HCT116 (cell line): ENCODE measurements around the gene NDUFA7.

Experiments
- EGR1 ChIP-seq: IDR thresholded peaks from 2 replicates; pipeline ENCODE4 v1.6.1; 2012; ENCODE audit warnings: low read depth
- EZH2 ChIP-seq: fragments of 200-600 bp; sonication (generic); IDR thresholded peaks from 2 replicates; pipeline ENCODE4 v1.6.1; 2017; ENCODE audit warnings: antibody characterized with exemption, mixed run types
- EZH2phosphoT487 ChIP-seq: fragments of 200-600 bp; IDR thresholded peaks from 2 replicates; pipeline ENCODE4 v1.6.1; 2018; ENCODE audit warnings: antibody characterized with exemption, borderline replicate concordance
- JUND ChIP-seq: IDR thresholded peaks from 2 replicates; pipeline ENCODE4 v1.6.1; 2012
- POLR2A ChIP-seq: IDR thresholded peaks from 2 replicates; pipeline ENCODE4 v1.7.0; 2011; ENCODE audit warnings: borderline replicate concordance; ENCODE audit not compliant: insufficient read depth, insufficient read length; ENCODE audit errors: extremely low read depth
- POLR2AphosphoS5 ChIP-seq: IDR thresholded peaks from 2 replicates; pipeline ENCODE4 v1.6.1; 2011; ENCODE audit warnings: mild to moderate bottlenecking, low read depth, low read length, moderate library complexity
- RAD21 ChIP-seq: IDR thresholded peaks from 2 replicates; pipeline ENCODE4 v1.6.1; 2012; ENCODE audit warnings: low read depth, mild to moderate bottlenecking
- SP1 ChIP-seq: IDR thresholded peaks from 2 replicates; pipeline ENCODE4 v1.6.1; 2012; ENCODE audit warnings: low read depth
- SRF ChIP-seq: IDR thresholded peaks from 2 replicates; pipeline ENCODE4 v1.6.1; 2012; ENCODE audit warnings: low read depth
- ZNF274 ChIP-seq: fragments of 200-500 bp; sonication (Bioruptor generic); IDR thresholded peaks from 2 replicates; pipeline ENCODE4 v1.6.1; 2014; ENCODE audit warnings: mild to moderate bottlenecking, low read depth, low read length, inconsistent platforms
- TF ChIP-seq, protein P1 (sequence below), 3 experiments: fragments of 200-600 bp in 1 of 3; sonication (generic) in 1 of 3; IDR thresholded peaks in 2 of 3; conservative IDR thresholded peaks in 1 of 3; 2 replicates each; pipeline ENCODE4 v1.5.1; 2012 to 2017; ENCODE audit warnings: low read depth in 2 of 3, low read length in 2 of 3, antibody characterized with exemption in 1 of 3, borderline replicate concordance in 1 of 3, control low read depth in 1 of 3, mild to moderate bottlenecking in 1 of 3, mixed read lengths in 1 of 3, mixed run types in 1 of 3, moderate library complexity in 1 of 3; ENCODE audit not compliant: insufficient read depth in 1 of 3
- TF ChIP-seq, protein P2 (sequence below): IDR thresholded peaks from 2 replicates; pipeline ENCODE4 v1.6.1; 2012
- TF ChIP-seq, protein P3 (sequence below): IDR thresholded peaks from 2 replicates; pipeline ENCODE4 v1.6.1; 2012; ENCODE audit warnings: low read depth
- TF ChIP-seq, protein P4 (sequence below): IDR thresholded peaks from 2 replicates; pipeline ENCODE4 v1.6.1; 2012

DNA sequence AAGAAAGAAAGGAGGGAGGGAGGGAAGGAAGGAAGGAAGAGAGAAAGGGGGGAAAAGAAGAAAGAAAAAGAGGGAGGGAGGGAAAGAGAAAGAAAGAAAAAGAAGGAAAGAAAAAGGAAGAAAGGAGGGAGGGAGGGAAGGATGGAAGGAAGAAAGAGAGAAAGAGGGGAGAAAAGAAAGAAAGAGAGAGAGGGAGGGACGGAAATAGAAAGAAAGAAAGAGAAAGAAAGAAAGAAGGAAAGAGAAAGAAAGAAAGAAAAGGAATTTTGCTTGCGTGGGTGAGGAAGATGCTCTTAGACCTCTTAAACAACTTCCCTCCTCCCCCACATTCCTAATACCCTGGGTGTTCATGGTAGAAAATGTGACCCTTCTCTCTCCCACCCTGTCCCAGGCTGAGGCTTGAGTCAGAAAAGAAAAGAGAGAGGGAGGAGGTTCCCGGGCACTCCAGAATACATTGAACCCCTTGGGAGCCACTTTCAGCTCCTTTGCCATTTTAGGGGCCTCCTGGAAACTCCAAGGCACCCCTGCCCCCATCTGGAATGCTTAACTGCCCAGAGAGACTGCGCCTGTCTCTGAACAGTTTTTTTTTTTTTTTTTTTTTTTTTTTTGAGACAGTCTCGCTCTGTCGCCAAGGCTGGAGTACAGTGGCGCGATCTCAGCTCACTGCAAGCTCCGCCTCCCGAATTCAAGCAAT lies 31.1 kb upstream of the NDUFA7 start:
- TF ChIP-seq, protein P1, sequence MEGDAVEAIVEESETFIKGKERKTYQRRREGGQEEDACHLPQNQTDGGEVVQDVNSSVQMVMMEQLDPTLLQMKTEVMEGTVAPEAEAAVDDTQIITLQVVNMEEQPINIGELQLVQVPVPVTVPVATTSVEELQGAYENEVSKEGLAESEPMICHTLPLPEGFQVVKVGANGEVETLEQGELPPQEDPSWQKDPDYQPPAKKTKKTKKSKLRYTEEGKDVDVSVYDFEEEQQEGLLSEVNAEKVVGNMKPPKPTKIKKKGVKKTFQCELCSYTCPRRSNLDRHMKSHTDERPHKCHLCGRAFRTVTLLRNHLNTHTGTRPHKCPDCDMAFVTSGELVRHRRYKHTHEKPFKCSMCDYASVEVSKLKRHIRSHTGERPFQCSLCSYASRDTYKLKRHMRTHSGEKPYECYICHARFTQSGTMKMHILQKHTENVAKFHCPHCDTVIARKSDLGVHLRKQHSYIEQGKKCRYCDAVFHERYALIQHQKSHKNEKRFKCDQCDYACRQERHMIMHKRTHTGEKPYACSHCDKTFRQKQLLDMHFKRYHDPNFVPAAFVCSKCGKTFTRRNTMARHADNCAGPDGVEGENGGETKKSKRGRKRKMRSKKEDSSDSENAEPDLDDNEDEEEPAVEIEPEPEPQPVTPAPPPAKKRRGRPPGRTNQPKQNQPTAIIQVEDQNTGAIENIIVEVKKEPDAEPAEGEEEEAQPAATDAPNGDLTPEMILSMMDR (IDR thresholded peaks at IDR 0.05 in 2 of 3, conservative IDR thresholded peaks at IDR 0.05 in 1 of 3; ENCODE audit: borderline replicate concordance in 1 of 3, insufficient read depth in 1 of 3, low read depth in 2 of 3, low read length in 2 of 3), result no peak
- TF ChIP-seq SRF, result no peak
- no peak for TF ChIP-seq EGR1
- TF ChIP-seq EZH2phosphoT487, result no peak
- no peak for TF ChIP-seq RAD21
- TF ChIP-seq, protein P2, sequence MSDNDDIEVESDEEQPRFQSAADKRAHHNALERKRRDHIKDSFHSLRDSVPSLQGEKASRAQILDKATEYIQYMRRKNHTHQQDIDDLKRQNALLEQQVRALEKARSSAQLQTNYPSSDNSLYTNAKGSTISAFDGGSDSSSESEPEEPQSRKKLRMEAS, result no peak
- no peak for TF ChIP-seq POLR2A
- no peak for TF ChIP-seq POLR2AphosphoS5
- TF ChIP-seq, protein P3, sequence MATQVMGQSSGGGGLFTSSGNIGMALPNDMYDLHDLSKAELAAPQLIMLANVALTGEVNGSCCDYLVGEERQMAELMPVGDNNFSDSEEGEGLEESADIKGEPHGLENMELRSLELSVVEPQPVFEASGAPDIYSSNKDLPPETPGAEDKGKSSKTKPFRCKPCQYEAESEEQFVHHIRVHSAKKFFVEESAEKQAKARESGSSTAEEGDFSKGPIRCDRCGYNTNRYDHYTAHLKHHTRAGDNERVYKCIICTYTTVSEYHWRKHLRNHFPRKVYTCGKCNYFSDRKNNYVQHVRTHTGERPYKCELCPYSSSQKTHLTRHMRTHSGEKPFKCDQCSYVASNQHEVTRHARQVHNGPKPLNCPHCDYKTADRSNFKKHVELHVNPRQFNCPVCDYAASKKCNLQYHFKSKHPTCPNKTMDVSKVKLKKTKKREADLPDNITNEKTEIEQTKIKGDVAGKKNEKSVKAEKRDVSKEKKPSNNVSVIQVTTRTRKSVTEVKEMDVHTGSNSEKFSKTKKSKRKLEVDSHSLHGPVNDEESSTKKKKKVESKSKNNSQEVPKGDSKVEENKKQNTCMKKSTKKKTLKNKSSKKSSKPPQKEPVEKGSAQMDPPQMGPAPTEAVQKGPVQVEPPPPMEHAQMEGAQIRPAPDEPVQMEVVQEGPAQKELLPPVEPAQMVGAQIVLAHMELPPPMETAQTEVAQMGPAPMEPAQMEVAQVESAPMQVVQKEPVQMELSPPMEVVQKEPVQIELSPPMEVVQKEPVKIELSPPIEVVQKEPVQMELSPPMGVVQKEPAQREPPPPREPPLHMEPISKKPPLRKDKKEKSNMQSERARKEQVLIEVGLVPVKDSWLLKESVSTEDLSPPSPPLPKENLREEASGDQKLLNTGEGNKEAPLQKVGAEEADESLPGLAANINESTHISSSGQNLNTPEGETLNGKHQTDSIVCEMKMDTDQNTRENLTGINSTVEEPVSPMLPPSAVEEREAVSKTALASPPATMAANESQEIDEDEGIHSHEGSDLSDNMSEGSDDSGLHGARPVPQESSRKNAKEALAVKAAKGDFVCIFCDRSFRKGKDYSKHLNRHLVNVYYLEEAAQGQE, result no peak
- no peak for TF ChIP-seq EZH2
- no peak for TF ChIP-seq JUND
- no peak for TF ChIP-seq ZNF274
- TF ChIP-seq, protein P4, sequence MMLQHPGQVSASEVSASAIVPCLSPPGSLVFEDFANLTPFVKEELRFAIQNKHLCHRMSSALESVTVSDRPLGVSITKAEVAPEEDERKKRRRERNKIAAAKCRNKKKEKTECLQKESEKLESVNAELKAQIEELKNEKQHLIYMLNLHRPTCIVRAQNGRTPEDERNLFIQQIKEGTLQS, result no peak
- TF ChIP-seq SP1, result no peak
